ENCODE data around the gene SFT2D3. TPM values are rescaled to one million over a fixed set of nuclear protein-coding genes. Genes with fewer than 3 reads are reported as not detected.

The SFT2D3 gene
- total RNA-seq, 1 donor from 2014 or later: 5.8 TPM

- DNase-seq: no peak
Observed at GRCh38 chr2:127683056-127683455, 18.2 kb upstream of the SFT2D3 start.

GRCh38 chr2:127683757-127684156 is 17.5 kb upstream of the SFT2D3 start:
- DNase-seq: no peak

- DNase-seq: no peak
Observed at GRCh38 chr2:127685410-127686080, 15.8 kb upstream of the SFT2D3 start.

- DNase-seq: no peak
Observed at GRCh38 chr2:127688405-127688804, 12.9 kb upstream of the SFT2D3 start.

- DNase-seq: no peak
Observed at GRCh38 chr2:127690696-127691095, 10.6 kb upstream of the SFT2D3 start.

GRCh38 chr2:127694986-127695385 is 6.3 kb upstream of the SFT2D3 start:
- DNase-seq: no peak

GRCh38 chr2:127695491-127696472 is 5.5 kb upstream of the SFT2D3 start:
- peak; percentile 90 for DNase-seq

- no peak for DNase-seq
Observed at GRCh38 chr2:127697482-127698180, 3.7 kb upstream of the SFT2D3 start.

- DNase-seq: no peak
Observed at GRCh38 chr2:127698553-127699355, 2.5 kb upstream of the SFT2D3 start.

GRCh38 chr2:127700527-127701192 is 637 bp upstream of the SFT2D3 start:
- no peak for DNase-seq

GRCh38 chr2:127701651-127702394 is 526 bp downstream of the SFT2D3 start:
- peak; percentile 88 for DNase-seq

GRCh38 chr2:127702395-127703009 is 1.2 kb downstream of the SFT2D3 start:
- DNase-seq: peak; percentile 25

- DNase-seq: no peak
Observed at GRCh38 chr2:127703282-127703681, 2.0 kb downstream of the SFT2D3 start.

- DNase-seq: no peak
Observed at GRCh38 chr2:127704641-127705390, 3.5 kb downstream of the SFT2D3 start.

- DNase-seq: no peak
Observed at GRCh38 chr2:127705391-127706065, 4.2 kb downstream of the SFT2D3 start.

GRCh38 chr2:127706215-127706990 is 5.1 kb downstream of the SFT2D3 start:
- no peak for DNase-seq

- DNase-seq: no peak
Observed at GRCh38 chr2:127707890-127708648, 6.8 kb downstream of the SFT2D3 start.

Data from dermis blood vessel endothelial cell (primary cell).